Hepatic stellate cell (primary cell): ENCODE measurements around the gene COL12A1.

Experiments
- DNase-seq: peaks from one replicate; pipeline ENCODE4 v3.0.0; 2011; ENCODE audit warnings: low spot score

COL12A1 gene

GRCh38 chr6:75205776-75206575 is at the start of gene COL12A1:
COL12A1 (minus strand) TSS chr6:75206053; CDS start chr6:75202792, 3,261 bp downstream.
- DNase-seq, result peak; percentile 94

DNA sequence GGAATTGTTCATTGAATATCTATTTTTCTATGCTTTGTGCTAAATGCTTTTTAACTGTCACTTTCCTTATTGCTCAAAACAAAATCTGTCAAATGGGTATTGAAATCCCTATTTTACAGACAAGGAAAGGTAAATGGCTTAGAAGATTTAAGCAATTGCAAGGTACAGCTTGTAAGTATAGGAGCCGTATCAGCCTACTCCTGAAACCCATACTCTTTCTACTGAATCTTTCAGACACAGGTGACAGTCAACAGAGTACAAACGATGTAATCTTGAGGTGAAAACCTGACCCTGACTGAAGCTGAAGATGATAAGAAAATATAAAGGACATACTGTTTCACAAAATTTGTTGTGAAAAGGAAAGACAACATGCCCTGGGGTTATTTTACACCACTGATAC is 44.7 kb upstream of the COL12A1 start:
- DNase-seq, result no peak

DNA sequence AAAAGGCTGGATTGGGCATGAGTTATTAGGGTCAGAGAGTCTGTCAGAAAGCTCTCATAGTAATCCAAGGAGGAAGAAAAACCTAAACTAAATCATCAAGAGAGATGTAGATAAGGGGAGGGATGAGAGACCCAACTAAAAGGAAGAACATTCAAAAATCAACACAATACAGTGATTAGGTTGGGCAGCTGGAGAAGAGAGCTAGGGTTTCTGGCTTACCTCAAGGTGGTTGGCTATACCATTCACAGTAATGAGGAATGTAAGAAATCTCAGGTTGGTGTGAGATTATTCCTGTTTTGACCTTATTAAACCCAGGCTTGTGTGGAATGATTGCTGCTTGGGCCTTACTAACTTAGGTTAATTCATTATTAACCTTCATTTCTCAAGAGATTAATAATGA is 44.0 kb upstream of the COL12A1 start:
- no peak for DNase-seq

DNA sequence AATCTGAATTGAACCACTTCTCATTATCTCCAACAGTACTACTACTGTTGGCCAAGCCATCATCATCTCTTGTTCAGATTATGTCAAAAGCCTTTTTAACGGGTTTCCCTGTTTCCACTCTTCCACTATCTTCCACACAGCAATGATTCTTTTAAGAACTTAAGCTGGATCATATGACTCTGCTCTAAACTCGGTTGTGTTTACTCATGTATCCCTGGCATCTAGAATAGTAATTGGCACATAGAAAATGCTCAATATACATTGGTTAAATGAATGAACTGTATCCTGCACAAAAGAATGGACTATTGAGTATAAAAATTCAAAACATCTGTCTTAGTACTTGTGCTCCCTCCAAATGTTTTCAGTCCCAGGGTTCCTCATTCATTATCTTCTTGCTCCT is 40.5 kb upstream of the COL12A1 start:
- no peak for DNase-seq

DNA sequence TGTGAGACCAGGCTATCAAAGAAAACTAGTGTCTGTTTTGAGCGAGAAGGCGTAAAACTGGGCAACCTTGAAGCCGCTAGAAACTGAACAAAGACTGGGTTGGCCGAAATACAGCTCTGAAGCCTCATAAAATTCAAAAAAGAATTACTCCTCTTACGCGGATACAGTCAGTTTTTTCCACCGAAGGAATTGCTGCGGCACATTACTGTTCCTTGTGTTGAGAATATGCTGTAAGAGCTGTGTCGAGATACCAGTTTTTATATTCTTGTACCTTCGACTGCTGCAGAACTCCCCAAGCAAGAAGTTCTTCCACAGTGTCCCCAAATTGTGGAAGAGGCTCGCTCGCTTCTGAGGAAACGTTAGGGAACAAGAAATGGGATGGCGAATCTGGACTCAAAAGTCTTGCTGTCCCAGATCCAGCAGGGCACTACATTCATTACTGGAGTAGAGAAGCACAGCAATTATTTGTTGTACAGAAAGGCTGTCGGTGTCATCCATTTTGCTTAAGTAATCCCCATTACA is 38.3 kb upstream of the COL12A1 start:
- peak; percentile 2 for DNase-seq

DNA sequence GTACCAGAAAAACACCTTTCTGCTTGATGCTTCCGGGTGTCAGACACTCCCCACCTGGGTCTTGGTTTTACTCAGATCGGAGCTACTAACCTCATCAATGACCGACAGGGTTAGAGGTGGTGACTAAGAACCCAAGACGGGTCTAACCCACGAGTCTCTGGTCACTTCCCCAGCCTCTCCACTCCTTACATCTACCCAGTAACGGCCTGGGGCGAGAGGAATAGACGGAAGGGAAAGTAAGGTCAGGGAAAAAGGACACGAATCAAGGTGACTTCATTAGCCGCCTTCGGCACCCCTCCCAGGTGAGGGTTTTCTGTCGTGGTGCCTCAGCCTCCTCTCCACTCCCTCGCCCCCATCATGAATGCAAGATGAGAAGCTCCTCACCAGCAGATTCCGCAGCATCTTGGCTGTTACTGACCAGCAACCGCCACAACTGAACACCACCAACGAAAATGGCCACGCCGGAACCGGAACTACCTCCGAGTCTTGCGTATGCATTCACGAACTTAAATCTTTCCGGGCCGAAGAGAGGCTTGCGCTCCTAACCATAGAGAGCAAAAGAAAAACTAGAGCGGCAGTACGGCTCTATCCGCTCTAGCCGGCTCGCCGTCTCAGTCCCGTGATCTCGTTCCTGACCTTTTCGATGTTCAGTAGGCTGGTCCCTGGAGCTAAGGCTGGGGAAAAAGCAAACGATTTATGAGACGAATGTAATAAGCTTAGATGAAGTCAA is 37.6 kb upstream of the COL12A1 start, which contains the start of gene COX7A2:
COX7A2 (minus strand) TSS at position 469 of the 730 bp plus-strand sequence; CDS start at position 402, 67 bp downstream.
- DNase-seq, result peak; percentile 77

DNA sequence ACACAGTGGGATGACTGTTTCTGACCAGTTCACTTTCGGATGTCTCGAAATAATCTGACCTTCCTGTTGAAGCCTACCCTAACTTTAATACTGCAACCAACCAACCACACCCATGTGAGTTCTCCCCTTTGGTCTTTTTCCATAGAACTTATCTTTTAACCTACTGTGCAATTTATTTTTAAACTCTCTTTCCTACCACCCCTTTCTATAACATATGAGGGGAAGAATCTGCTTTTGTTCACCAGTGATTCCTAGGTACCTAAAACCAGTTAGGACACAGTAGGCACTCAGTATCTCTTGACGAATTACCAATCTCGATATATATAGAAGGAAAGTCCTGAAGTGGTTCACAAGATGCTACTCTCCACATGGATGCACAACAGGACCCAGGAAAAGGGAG is 30.8 kb upstream of the COL12A1 start:
- no peak for DNase-seq

GRCh38 chr6:75235271-75235670 is 29.4 kb upstream of the COL12A1 start:
- no peak for DNase-seq

GRCh38 chr6:75234126-75234865 is 28.4 kb upstream of the COL12A1 start:
- DNase-seq, result no peak

DNA sequence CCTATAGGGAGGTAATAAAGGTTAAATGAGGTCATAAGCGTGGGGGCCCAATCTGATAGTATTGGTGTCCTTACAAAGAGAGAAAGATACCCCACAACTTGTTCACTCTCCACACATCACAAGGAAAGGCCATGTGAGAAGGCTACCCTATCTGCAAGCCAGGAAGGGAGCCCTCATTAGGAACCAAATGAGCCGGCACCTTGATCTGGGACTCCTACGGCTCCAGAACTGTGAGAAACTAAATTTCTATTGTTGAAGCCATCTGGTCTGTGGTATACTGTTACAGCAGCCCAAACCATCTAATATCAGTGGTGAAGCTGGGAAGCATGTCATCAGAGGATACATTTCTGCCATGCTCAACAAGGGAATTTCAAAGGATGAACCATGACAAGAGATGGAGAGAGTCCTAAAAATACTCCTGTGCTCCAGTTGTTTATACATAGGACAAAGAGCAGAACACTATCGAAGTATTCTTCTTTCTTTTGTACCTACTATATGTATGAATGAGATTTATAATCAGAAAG is 27.3 kb upstream of the COL12A1 start:
- DNase-seq, result no peak

GRCh38 chr6:75230484-75231325 is 24.9 kb upstream of the COL12A1 start:
- peak; percentile 40 for DNase-seq

DNA sequence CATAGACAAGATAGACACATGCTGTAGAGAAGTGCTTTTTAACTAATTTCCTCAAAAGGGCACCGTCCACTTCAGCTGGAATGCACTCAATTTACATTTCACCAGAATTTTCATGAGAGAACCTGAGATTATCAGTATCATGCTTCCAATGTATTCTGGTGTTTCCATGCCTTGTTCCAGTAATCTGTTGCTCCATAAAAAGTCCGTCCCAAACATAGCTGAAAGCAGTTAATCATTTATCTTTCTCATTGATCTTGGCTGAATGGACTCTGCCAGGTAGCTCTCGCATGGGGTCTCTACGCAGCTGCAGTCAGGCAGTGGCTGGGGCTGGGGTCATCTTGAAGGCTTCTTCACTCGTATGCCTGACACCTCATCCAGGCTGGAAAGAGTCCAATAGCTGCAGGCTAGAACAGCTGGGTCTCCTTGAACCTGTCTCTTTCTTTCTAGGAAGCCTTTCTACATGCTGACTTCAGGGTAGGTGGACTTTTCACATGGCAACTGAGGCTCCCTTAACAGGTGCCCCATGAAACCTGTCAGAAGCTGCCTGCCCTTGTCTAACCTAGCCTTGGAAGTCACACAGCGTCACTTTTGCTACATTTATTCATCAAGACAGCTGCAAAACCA is 18.6 kb upstream of the COL12A1 start:
- DNase-seq, result no peak

DNA sequence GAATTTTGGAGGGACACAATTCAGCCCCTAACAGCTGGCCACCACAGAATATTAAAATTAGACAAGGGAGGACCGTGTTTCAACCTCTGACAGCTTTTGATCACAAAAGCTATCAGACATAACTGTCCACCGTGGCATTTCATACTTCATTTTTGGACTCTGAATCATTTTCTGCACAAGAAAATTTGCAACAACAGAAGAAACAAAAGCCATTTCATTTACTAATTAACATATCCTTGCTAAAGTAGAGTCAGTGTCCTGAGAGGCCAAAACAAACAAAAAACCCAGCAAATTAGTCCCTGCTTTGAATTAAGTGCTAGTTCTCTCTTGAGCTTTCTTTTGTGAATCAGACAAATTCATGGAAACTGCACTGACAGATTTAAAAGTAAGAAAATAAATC is 17.6 kb upstream of the COL12A1 start:
- no peak for DNase-seq

DNA sequence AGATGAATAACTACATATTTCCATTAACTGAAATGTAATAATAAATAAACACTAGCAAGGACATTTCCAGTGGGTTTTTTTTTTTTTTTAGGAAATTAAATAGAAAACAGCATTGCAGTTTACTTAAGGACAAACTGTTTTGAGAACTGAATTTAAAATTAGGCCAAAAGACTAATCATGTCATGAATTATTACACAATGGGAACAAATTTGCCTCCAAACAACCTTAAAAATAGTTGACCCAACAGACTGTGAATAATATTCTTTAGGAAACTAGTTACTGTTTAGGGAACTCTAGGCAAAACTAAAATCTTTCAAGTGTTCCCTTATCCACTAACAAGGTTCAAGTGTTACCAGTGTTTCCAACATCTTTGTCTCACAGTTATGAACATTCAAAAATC is 16.4 kb upstream of the COL12A1 start:
- DNase-seq, result no peak

GRCh38 chr6:75221116-75221515 is 15.3 kb upstream of the COL12A1 start:
- DNase-seq, result no peak

DNA sequence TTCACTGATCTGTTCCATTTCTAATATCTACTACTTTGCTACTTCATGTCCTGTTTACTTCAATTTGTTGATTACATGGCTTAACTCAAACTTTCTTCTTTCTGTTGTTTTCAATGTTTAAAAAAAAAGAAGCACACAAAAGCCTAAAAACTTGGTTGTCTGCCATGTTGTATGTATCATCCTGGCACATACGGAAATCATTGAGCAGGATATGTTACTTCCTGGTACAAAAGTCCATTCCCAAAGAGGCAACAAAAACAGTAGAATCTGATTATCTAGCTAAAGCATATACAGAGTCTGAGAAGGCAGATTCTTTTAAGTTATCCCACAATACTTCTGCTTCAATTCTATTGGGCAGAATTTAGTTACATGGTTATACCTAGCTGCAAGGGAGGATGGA is 14.5 kb upstream of the COL12A1 start:
- DNase-seq, result no peak

- DNase-seq, result no peak
Observed at GRCh38 chr6:75219263-75219662, 13.4 kb upstream of the COL12A1 start.

DNA sequence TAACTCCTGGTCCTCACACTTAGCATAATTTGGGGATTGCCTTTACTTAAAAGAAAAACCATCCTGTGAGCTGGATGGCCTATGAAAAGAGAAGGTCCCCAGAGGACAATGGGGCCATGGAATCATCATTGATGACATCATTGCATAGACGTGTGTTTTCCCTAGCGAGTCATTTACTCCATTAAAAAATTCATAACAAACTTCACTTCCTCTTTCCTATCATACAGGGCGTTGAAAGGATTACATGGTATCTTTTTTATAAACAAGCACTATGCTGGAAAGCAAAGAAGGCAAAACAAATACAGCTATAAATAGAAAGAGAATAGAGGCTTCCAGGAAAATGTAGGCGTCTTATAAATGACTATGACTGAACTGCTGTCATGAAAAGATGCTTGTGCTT is 11.3 kb upstream of the COL12A1 start:
- peak; percentile 29 for DNase-seq

GRCh38 chr6:75215291-75215690 is 9.4 kb upstream of the COL12A1 start:
- DNase-seq, result no peak

GRCh38 chr6:75213732-75214131 is 7.9 kb upstream of the COL12A1 start:
- no peak for DNase-seq

DNA sequence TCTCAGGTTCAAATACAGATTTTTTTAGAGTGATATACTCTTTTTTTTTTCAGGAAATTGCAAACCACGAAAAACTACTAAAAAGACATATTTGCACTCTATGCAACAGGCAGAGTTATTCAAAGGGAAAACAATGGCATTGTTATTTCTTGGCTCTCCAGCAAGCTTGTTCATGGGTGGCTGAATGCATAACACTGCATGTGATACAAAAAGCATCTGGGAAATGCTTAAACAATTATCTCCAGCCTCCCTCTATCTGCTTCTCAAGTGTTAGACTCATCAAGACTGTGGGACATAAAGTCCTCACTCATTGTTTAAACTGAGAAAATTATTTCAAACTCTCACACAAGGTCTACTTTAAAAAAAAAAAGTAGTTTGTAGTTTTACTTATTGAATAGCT is 7.3 kb upstream of the COL12A1 start:
- DNase-seq, result no peak
